Hematopoietic multipotent progenitor cell treated with erythropoietin and hydrocortisone succinate and interleukin-3 and kit ligand, for 15 days (in vitro differentiated cells): Measurements from ENCODE around the gene USP22.
"Not testable (repeated sequence)": the region's sequence is repeated elsewhere in the genome, so short reads cannot be mapped to it uniquely, and the experiment has no call there.

Experiments used
- DNase-seq: peaks from one replicate; pipeline ENCODE4 v3.0.0-alpha.2; 2015; ENCODE audit warnings: low spot score

Gene USP22

DNA sequence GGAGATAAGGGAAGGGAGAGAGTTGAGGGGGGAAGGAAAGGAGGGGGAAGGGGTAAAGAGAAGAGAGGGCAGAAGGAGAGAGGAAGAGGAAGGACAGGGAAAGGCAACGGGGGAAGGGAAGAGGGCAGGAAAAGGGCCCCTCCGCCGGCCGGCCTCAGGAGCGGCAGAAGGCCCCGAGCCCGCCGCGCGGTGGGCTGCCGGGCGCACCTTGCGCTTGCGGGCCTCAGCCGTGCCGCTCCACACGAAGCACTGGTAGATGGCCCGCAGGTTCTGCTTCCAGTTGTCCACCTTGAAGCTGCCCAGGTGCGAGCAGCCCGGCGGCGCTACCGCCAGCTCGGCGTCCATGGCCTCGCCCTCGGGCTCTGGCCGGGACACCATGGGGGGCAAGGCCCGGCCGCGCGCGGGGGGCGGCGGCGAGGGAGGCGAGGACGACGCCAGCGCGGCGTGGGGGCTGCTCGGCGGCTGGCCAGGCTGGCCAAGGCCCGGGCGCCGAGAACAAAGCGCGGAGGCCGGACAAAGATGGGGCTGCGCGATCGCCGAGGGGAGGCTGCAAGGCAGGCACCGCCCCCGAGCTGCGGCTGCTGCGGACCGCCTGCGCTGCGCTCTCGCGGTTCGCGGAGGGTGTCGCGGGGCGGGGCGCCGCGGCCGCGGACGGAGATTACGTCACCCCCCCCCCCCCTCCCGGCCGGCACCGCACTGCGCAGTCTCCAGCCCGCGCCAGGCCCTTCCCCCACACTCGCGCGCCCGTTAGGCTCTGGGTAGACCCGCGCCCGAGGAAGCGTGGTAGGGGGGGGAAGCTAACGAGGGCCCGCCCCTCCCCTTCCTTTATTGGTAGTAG is at the start of gene USP22:
Gene USP22 (minus strand): TSS at position 554 of the 838 bp plus-strand sequence. CDS start 176 bp downstream, at position 378.
- no peak for DNase-seq

GRCh38 chr17:21090902-21091618 is 48.2 kb upstream of the USP22 start:
- DNase-seq: no peak

DNA sequence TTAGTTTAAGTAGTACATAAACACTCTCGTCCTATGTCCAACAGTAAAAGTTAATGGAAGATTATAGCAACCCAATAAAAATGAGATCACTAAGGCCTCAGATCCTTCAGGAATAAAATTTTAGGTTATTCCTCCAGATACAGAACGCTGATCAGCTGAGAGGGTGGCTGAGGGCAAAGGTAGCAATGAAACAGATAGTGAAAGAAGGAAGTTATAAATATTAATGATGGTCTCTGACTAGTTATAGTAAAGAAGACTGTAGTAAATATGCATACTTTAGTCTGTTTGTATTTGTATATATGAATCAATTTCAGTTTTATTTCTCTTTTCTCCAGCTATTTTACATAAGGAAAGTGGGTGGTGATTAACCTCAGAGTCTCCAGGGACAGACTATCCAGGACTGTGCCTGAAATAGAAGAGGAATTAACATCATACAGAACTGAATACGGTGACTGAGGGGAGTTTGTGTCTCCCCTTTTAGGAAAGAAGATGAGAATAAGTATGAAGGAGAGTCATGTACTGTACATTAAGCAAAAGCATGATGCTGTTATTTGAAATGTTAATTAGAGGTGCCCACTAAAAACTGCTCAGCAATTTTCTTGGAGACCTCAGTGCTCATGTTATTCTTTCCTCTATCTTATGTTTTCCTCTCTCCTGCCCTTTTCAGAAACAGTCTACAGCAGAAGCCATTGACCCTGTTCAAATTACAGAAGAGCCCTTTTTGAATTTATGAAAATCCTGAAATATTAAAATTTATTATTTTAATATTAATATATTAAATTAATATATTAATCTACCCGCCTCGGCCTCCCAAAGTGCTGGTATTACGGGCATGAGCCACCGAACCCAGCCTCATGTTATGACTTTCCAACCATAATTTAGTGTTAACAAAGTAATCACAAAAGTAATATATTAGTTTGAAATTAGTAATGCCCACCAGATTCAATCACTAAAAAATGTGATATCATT is 47.4 kb upstream of the USP22 start:
- no peak for DNase-seq

DNA sequence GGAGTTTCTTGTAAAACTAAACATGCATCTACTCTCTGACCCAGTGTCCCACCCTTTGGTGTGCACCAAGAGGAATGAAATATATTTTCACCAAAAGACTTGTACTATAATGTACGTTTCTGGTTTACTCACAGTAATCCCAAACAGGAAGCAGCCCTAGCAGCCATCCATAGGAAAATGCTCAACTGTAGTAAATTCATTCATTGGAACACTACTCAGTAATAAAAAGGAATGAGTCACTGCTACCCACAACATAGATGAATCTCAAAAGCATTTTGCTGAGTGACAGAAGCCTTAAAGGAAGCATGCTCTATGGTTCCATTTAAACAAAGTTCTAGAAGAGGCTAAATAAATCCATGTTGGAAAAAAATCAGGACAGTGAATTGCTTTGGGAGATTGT is 46.3 kb upstream of the USP22 start:
- no peak for DNase-seq

DNA sequence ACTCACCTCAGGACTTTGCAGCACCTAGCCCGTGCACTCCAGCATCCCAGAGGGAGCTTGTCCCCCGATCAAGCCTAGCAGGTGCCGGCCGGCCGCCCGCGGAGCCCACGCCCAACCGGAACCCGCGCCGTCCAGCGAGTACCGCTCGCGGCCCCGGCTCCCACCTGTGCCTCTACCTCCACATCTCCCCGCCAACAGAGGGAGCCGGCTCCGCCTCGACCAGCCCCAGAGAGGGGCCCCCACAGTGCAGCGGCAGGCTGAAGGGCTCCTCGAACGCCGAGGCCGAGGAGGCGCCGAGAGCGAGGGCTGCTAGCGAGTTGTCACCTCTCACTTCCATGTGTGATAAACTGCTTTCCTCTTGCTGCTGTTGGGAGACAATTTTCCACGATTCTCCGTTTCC is 42.9 kb upstream of the USP22 start:
- no peak for DNase-seq

DNA sequence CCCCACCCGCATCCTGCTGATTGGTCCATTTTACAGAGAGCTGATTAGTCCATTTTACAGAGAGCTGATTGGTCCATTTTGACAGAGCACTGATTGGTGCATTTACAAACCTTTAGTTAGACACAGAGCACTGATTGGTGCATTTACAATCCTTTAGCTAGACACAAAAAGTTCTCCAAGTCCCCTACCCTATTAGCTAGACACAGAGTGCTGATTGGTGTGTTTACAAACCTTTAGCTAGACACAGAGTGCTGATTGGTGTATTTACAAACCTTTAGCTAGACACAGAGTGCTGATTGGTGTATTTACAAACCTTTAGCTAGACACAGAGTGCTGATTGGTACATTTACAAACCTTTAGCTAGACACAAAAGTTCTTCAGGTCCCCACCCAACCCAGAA is 42.5 kb upstream of the USP22 start:
- not testable (repeated sequence) for DNase-seq

- DNase-seq: no peak
Observed at GRCh38 chr17:21082001-21082436, 39.2 kb upstream of the USP22 start.

DNA sequence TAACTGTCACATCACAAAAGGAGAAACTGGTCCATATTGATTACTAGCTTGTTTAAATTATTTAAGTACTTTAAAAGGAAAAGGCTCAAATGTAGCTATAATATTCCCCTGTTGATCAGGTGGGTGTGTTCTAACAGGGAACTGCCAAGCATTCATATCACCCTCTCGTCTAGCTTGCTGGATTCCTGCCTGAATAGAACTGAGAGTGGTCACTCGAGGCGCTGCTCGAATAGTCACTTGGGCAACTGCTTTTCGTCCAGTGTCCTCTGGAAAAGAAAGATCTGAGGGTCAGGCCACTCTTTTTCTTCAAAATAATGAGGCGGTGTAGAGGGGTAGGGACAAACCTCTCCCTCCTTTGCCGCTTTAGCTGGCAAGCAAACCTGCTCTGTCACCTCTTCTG is 36.4 kb upstream of the USP22 start:
- no peak for DNase-seq

DNA sequence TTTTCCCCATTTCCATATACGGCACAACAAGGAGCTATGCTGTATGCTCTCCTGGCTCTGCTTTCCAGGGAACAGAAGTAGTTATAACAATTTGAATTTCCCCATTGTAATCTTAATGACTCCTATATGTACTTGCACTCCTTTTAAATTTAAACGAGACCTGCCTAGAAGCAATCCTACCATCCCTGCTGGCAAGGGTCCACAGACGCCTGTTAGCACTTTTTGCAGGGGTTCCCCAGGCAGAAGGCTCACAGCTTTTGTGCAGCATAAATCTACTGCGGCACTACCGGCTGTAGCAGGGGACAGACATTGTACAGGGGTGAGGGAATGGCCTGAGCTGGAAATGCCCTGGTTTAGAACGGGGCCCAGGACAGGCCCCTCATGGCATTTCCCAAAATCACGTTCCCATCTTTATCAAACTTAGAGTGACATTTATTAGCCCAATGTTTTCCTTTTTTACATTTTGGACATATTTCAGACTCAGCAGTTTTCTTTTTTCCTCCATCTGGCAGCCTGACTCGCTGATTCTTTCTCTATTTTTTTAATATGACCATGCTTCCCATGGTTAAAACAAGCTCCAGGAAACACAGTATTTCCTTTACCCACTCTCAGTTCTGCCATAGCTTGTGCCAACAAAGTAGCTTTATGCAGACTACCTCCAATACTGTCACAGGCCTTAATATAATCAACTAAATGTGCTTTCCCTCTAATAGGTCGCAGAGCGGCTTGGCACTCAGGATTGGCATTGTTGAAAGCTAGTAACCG is 35.4 kb upstream of the USP22 start:
- no peak for DNase-seq

DNA sequence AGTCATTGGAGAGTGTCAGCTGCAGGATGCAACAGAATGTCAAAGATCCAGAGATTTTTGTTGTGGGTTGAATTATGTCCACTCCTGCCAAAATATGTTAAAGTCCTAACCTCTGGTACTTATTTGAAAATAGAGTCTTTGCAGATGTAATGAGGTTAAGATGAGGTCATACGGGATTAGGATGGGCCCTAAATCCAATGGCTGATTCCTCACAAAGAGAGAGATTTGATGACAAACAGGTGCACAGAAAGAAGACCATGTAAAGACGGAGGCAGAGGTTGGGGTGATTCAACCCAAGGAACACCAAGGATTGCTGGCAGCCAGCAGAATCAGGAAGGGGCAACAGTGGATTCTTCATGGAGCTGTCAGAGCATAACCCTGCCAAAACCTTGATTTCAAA is 34.5 kb upstream of the USP22 start:
- no peak for DNase-seq

- DNase-seq: no peak
Observed at GRCh38 chr17:21076242-21076641, 33.4 kb upstream of the USP22 start.

DNA sequence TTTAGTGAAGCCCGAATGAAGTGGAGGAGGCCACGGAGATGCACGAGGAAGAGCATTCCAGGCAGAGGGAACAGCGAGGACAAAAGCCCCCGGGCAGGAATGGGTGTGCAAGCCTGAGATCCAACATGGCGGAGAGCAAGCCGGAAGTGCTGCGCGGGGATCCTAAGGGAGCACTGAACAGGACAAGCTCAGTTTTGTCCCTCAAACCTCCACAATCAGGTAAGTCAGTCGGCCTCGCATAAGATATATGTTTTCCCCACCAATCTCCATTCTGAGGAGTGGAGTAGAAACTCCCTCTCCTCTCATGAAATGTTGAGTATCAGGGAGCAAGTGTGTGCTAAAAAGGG is 32.9 kb upstream of the USP22 start:
- DNase-seq: no peak

DNA sequence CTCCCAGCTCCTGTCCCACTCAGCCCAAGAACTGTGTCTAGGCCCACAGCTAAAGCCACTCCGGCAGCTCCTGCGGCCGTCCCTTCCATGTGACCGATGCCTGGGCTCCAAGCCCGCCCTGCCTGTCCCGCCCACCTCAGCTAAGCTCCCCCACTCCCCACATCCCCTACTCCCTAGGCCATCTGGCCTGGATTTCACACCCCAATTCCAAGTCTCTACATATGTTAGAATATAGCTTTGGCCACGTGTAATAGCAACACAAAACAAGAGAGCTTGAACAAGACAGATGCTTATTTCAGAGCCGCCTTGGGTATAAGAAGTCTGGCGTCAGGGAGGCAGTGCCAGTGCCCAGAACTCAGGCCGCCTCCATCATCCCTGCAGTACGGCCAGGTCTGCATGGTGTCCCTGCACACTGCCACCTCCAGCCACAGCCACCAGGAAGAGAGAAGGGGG is 30.0 kb upstream of the USP22 start:
- no peak for DNase-seq

DNA sequence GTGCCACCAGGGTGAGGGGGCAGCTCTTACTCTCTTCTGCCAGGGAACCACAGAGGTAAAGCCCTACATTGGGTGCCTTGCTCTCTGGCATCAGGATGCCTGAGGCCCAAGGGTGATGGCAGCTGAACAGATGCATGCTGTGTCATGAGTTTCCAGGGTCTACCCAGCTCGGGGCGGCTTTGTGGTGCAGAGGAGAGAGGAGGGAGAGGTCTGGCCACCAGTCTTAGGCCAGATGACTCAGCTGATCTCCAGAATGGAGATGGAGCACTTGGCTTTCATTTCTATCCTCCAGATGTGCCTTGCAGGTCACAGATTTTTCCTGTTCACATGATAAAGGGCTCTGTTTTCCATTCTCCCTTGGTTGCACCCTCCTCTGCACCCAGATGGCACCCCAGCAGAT is 23.6 kb upstream of the USP22 start:
- no peak for DNase-seq

- DNase-seq: no peak
Observed at GRCh38 chr17:21061971-21062526, 19.2 kb upstream of the USP22 start.

- DNase-seq: no peak
Observed at GRCh38 chr17:21061158-21061835, 18.5 kb upstream of the USP22 start.

DNA sequence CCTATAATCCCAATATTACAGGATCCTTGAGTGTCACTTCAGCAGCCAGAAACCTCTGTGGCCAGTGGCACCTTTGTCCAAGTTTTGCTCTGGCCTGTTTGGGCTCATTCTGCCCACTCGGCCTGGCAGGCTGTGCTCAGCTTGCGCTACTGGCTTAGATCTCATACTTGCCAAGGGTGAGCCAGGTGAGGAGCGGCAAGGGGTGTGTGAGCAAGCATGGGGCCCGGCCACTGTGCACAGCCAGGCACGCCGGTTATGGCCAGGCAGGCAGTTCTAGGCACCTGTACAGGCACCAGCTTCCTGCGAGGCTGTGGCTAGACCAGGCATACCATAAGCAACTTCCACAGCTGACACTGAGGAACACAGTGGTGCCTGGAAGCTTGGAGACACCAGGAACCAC is 16.9 kb upstream of the USP22 start:
- no peak for DNase-seq

DNA sequence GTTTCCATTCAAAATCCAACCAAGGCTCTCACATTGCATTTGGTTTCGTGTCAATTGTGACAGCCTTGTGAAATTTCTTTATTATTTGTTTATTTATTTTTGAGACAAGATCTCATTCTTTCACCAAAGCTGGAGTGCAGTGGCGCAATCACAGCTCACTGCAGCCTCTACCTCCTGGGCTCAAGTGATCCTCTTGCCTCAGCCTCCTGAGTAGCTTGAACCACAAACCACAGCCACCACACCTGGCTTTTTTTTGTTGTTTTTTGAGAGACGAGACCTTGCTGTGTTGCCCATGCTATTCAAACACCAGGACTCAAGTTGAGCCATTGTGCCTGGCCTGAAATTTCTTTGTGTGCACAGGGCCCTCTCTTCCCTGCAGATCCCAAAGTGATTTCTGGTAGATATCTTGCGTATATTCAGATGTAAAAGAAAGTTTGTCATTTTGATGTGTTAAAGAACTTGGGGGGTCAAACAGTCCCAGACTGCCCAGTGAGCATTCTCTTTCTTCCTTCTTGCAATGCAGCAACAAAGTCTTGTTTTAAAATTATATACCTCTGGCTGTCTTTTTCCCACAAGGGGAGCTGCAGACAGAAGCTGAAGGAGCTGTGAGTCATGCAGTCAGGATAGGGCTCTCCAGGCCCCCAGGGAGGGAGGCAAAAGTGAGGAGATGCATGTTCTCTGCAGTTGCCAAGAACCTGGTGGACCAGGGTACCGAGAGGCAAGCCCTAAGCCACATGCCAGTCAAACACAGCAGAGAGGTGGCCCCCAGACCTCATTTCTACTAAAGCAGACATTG is 15.5 kb upstream of the USP22 start:
- DNase-seq: no peak

GRCh38 chr17:21053056-21053455 is 10.2 kb upstream of the USP22 start:
- not testable (repeated sequence) for DNase-seq

GRCh38 chr17:21049457-21049856 is 6.6 kb upstream of the USP22 start:
- no peak for DNase-seq
